ENCODE results near the gene ROCK1. TPM values are rescaled to one million over a fixed set of nuclear protein-coding genes. Genes with fewer than 3 reads are reported as not detected.
"Not testable (repeated sequence)": the region's sequence is repeated elsewhere in the genome, so short reads cannot be mapped to it uniquely, and the experiment has no call there.

ROCK1 gene
- 19.8 and 53.8 TPM in 2 replicates for total RNA-seq

DNA sequence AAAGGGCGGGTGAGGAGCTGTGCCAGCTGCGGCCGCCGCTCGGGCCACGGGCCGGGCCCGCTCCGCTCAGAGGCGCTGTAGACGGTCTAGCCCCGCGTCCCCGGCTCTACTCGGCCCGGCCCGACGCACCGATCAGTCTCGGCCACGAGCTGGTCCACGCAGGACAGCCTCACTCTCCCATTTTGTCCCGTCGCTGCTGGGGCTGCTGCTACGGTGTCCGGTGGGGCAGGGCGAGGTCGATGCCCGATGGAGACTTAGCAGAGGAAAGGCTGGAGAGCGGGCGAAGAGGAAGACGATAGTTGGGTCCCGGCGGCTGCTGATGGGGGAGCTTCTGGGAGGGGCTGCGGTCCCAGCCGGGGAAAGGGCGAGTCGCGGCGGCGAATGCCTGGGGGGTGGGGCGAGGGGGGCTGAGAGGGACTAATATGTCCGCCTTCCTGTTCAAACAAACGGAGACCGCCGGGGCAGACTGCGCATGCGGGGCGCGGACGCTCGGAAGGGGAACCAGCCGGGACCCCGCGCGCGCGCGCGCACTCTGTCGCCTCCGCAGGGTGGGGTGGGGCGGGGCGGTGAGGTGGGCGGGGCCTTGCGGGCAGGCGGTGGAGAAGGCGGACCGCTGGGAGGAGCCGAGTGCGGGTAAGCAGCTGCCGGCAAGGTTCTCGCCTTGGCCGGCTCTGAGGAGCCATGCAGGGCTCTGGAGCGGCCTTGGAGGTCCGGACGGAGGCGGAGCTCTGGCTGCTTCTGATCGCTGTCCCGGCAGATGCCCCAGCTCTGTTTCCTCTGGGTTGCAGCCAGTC, at the start of gene ROCK1:
ROCK1 (minus strand) TSS at position 468 of the 794 bp plus-strand sequence. CDS start 903 bp downstream, outside the sequence.
- DNase-seq (ENCODE audit: low read depth), result peak; percentile 89

DNA sequence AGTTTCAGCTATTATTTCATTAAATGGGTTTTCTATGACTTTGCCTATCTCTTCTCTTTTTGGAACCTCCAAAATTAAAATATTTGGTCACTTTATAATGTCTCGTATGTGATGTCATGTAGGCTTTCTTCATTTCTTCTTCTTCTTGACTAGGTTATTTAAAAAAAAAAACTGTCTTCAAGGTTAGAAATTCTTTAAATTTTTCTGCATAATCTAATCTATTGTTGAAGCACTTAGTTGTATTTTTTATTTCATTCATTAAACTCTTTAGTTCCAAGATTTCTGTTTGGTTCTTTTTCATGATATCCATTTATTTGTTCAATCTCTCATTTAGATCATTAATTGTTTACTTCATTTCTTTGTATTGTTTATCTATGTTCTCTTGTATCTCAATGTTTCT, 43.8 kb upstream of the ROCK1 start:
- no peak for DNase-seq (ENCODE audit: low read depth)

DNA sequence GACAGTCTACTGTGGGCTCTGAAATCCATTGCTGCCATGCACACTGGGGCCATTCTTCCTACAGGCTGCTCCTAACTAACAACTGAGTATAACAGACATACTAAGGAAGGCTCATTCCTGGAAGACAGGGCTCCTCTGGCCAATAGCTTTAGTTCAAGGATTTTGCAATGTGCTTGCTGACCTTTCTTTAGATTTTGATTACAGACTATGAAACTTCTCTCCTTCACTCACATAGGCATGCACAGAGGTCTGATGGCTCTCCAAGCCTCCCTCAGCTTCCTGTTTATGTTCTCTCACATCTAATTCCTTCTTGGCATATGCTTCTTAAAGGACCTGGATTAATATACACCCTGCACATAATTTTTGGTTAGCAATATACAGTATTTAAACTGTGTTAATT, 34.4 kb upstream of the ROCK1 start:
- DNase-seq (ENCODE audit: low read depth), result no peak

DNA sequence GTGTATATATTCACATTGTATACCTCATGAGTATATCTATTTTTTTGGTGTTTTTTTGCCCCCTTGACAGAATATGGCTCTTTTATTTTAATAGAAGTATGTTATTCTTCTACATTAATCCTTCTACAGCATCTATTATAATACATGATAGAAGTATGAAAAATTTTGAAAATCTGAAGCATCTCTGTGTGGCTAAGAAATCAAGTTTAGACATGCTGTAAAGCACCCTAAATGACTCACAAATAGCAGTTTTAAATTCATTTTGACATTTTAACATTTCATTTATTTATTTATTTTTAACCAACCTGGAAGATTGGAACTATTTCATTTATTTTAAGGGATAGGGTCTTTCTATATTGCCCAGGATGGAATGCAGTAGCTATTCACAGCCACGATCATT, 33.8 kb upstream of the ROCK1 start:
- DNase-seq (ENCODE audit: low read depth), result no peak

DNA sequence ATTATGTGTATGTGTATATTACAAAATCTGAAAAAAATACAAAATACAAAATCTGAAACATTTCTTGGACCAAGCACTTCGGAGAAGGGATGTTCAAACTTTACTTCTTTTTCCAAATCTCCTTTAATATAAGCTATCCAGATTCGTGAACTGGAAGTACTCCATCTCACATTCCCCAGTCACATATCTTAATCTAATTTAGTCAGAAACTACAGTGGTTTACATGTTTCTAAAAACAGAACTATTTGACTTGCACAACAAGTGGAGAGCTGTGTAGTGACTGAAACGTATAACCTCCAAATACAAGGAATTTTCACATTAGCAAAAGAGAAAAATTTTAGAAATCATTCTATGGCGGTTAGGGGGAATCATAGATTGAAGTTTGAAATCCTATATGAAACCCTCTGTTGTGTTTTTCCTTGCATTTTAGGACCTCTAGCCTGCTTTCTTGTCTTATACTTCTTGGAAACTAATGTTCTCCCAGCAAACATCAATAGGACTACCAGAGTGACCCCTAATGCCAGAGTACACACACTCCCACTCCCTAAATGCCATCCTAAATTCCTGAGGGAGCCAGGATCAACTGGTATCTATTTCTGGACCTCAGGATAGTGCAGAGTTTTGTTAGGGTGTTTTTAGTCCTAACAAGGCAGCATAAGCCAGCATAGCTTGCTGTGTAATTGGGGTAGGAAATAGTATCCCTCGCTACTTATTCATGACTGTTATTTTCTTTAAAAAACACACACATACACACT, 30.2 kb upstream of the ROCK1 start:
- DNase-seq (ENCODE audit: low read depth), result no peak

DNA sequence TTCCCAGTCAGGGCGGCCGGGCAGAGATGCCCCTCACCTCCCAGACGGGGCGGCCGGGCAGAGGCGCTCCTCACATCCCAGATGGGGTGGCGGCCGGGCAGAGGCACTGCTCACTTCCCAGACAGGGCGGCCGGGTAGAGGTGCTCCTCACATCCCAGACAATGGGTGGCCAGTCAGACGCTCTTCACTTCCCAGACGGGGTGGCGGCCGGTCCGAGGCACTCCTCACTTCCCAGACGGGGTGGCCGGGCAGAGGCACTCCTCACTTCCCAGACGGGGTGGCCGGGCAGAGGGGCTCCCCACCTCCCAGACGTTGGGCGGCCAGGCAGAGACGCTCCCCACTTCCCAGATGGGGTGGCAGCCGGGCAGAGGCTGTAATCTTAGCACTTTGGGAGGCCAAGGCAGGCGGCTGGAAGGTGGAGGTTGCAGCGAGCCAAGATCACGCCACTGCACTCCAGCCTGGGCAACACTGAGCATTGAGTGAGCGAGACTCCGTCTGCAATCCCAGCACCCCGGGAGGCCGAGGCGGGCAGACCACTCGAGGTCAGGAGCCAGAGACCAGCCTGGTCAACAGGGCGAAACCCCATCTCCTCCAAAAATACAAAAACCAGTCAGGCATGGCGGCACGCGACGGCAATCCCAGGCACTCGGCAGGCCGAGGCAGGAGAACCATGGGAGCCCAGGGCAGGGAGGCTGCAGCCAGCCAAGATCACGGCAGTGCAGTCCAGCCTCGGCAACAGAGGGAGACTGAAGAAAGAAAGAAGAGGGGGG, 26.3 kb upstream of the ROCK1 start:
- DNase-seq (ENCODE audit: low read depth), result not testable (repeated sequence)

DNA sequence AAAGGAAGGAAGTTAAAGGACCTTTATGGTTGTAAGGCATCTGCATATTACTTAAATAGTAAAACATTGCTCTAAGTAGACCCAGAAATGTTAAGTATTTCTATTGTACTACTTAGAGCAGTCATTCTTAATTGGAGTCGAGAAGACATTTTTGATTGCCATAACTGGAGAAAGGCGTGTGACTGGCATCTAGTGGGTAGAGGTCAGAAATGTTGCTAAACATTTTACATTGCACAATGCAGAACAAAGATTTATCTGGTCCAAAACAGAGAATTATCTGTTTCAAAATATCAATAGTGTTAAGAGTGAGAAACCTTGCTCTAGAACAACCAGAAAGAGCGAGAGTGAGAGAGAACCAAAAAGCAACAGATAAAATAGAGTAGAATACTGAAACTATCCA, 23.3 kb upstream of the ROCK1 start:
- DNase-seq (ENCODE audit: low read depth), result peak; percentile 30

DNA sequence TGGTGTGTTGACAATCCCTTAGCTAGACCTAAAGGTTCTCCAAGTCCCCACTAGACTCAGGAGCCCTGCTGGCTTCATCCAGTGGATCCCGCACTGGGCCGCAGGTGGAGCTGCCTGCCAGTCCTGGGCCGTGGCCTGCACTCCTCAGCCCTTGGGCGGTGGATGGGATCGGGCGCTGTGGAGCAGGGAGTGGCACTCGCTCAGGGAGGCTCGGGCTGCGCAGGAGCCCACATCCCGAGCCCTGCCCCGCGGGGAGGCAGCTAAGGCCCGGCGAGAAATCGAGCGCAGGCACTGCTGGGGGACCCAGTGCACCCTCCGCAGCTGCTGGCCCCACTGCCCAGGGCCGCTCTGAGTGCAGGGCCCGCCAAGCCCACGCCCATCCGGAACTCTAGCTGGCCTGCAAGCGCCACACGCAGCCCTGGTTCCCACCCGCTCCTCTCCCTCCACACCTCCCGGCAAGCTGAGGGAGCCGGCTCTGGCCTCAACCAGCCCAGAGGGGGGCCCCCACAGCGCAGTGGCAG, 20.8 kb upstream of the ROCK1 start:
- DNase-seq (ENCODE audit: low read depth), result no peak

DNA sequence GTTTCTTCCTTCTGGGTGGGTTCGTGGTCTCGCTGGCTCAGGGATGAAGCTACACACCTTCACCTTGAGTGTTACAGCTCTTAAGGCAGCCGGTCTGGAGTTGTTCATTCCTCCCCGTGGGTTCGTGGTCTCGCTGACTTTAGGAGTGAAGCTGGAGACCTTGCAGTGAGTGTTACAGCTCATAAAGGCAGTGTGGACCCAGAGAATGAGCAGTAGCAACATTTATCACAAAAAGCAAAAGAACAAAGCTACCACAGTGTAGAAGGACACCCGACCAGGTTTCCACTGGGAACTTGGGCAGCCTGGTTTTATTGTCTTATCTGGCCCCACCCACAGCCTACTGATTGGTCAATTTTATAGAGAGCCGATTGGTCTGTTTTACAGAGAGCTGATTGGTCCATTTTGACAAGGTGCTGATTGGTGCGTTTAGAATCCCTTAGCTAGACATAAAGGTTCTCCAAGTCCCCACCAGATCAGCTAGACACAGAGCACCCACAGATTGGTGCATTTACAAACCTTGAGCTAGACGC, 20.1 kb upstream of the ROCK1 start:
- no peak for DNase-seq (ENCODE audit: low read depth)

DNA sequence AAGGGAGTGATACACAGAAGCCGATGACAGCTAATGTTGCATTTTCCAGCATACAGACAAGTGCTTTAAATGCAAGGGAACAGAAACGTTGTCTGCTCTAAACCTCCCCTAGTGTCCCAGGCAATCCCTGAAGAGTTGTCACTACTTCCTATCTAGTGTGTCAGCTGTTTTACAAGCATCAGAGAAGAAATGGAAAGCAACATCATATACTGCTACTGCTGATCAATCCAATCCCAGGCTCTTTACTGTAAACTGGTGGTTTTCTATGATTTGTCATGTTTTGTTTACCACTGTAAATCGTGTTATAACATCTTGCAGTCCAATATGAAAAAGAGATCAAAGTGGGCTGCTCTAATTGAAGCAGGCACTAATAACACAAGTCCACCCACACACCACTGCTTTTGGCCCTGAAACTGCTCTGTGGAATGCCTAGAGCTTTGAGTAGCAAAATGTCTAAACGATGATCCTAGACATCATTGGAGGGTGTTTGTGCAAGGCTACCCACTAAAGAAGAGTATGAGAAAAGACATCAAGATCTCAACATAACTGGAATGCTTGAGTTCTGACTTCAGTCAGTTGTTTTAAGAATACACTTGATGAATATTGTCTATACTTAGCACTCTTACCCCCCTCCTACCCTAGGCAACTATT, 18.1 kb upstream of the ROCK1 start:
- no peak for DNase-seq (ENCODE audit: low read depth)

DNA sequence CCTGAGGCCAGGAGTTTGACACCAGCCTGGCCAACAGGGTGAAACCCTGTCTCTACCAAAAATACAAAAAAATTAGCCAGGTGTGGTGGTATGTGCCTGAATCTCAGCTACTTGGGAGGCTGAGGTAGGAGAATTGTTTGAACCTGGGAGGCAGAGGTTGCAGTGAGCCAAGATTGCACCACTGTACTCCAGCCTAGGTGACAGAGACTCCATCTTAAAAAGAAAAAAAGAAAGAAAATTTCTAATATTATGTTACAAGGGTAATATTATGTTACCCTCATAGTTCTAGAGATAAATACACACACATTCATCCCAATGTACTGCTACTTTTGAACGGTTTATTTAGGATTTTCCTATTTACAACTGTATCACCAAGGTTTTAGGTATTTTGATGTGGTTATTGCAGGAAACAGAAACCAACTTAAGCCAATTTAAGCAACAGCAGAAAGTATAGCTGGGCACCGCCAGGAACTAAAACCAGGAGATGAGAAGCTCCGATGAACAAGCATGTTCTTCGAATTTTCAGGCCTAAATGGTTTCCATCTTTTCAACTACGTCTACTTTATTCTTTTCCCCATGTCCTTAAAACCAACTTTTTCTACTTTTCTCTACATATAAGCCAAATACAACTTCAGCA, 11.8 kb upstream of the ROCK1 start:
- no peak for DNase-seq (ENCODE audit: low read depth)

DNA sequence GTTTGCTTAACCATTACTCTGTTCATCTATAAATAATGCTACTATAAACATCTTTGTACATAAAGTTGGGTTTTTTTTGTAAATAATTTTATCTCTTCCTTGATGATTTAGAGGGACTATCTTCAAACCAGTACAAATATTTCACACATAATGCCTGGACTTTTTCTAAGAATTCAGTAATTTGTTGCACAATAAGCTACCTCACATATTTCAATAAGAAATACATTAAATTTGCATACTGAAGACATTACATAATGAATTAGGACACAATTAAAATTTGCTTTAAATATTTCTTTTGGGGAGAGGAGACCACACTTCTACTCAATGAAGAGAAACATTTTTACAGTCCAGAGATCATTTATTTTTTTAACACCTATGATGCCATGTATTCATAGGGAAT, 7.2 kb upstream of the ROCK1 start:
- no peak for DNase-seq (ENCODE audit: low read depth)

DNA sequence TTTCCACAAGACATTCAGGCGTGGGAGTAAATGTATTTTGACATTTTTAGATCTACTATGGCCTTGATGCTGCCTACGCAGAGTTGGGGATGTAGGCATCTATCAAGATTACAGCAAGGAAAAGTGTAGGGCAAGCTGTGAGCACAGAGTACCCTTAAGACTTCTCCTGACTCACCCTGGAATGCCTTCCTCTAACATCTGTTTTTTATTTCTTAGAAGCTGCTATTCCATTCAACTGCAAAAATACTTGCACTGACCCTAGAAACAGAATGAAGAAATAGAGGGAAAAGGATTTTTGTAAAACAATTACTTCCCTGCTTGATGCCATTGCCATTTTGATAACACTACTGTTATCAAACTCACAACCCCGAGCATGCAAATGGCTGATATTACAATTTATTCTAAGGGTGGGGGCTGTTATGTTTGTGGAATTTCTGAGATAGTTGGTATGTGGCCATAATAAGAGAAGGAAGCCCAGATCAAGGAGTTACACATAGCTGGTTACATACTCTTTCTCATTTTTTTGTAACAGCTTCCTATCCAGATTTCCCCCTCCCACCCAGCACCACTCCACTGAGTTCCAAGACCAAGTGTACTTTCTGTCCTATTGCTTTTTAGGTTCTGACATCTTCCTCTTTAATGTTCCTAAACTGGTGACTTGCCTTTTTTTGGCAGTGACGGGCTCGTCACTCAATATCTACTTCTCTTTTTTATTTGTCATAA, 6.0 kb upstream of the ROCK1 start:
- DNase-seq (ENCODE audit: low read depth), result peak; percentile 26

DNA sequence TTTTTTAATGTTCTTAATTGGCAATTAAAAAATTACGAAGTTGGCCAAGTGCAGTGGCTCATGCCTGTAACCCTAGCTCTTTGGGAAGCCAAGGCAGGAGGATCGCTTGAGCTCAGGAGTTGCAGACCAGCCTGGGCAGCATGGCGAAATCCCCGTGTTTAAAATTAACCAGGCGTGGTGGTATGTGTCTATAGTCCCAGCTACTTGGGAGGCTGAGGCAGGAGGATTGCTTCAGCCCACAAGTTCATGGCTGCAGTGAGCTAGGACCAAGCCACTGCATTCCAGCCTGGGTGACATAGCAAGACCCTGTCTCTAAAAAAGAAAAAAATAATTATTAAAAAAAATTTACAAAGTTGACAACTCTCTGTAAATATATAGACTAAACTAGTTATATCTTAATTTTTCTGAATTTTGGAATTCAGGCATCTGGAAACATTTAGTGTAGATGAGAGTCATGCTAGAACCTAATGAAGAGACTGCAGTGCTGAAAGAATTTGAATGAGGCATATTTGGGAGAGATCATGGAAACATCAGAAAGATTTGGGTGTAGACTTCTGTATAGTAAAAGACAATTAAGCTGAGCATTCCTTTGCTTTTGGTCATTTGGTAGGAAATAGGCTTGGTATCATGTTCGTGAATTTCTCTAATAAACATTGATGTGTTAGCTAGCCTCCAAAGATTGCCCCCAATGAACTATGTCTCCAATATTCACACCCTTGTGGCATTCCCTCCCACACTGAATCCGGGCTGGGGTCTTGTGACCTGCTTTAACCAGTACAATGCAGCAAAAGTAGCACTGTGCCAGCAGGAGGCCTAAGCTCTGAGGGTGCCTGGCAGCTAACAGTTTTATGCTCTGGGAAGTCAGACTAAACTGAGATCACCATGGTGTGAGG, 4.2 kb upstream of the ROCK1 start:
- DNase-seq (ENCODE audit: low read depth), result no peak

DNA sequence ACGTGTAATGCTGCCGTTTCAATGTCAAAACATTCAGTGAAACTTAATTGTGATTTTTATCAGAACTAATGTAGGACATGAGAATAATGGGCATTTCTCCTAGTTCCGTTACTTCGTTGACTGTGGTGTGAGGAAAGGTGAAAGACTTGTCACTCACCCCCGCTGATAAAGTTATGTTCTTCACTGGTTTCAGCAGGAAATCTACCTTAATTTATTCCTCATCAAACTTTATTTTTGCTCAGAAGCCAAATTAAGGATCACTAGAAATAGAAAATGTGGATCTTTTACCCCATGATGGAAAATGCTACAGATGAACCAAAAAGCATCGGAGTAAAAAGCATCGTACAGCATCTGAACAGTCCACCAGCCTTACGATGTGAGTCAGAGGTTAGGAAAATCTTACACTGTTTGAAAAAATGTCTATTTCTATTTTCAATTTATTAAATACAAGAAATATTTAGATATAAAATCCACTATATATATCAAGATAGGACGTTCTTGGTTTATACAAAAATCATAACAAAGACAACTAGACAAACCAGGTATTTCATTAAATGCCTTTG, 1.0 kb upstream of the ROCK1 start:
- no peak for DNase-seq (ENCODE audit: low read depth)

DNA sequence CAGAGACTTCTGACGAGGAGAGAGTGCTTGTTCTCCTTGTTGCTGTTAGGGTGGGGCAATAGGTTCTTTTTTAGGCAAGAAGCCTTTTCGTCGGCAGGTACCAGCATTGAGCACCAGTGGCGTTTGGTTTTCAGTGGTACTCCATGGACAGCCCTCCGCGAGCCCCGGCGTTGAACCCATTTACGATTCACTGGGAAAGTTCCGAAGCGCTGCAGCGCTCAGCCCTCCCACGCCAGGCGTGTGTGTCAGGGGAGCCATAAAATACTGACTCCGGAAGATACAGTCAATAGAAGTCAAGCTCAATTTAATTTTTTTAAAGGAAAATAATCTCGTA, 494 bp upstream of the ROCK1 start:
- DNase-seq (ENCODE audit: low read depth), result no peak

DNA sequence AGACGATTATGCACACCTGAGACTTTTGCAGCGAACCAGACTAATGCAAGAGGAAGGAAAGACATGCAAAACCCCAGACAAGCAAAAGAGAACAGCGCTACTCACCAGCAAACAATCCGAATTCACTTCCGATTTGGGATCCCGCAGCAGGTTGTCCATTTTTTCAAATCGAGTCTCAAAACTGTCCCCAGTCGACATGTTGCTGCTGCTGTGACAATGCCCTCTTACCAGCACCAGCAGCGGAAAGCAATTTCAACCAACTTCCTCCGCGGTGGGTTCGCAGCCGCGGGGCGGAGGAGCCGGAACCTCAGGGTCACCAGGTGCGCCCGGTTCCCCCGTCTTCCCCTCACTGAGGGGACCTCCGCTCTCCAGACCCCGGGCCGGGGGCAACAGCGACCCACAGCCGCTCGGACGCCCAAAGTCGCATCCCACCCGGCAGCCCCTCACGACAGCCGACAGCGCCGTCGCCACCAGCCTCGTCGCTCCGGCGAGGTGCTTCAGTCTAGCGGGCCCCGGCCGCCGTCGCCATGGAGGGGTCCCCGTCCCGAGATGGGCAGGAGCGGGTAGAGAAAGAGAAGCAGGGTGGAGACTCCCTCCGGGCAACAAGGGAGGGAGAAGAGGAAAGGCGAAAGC, 784 bp downstream of the ROCK1 start:
- DNase-seq (ENCODE audit: low read depth), result peak; percentile 21

DNA sequence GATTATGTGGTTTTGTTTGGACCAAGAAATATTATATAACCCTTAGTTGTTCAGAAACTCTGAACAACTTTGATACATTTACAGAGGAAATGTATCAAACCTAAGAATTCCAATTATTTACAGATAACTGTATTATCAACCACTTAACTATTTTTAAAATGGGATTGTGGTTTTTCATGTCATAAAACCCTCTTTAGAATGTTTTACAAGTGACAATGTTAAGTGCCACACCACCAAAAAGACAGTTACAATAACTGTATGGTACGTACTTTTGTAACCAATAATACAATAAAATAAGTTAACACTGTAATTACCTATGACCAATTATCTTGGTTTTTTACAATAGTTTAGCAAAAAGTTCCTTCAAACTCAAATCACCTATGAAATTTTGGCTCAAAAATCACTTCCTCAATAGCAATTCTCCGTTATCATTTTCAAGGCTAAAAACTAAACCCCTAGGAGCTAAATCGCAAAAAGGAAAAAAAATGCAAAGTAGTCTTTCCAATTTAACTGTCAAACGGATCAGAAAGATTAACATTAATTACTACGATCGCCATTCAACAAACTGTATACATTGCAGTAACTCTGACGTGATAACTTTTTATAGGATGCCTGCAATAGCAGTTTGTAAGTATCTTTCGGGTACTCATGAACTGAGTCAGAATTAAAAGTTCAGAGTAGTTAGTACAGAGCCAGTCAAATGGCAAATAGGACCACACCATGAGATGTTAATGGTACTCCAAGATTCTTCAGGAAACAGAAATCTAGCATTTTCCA, 1.5 kb downstream of the ROCK1 start:
- no peak for DNase-seq (ENCODE audit: low read depth)

Data from renal cortical epithelial cell (primary cell).